Fibroblast of the aortic adventitia (primary cell): ENCODE results near the gene AMIGO3. TPM values are rescaled to one million over a fixed set of nuclear protein-coding genes. Genes with fewer than 3 reads are reported as not detected.
A peak's percentile ranks its signal among the peaks of the same experiment; 100 is the strongest.
"Not testable (repeated sequence)": the region's sequence is repeated elsewhere in the genome, so short reads cannot be mapped to it uniquely, and the experiment has no call there.

Experiments used
- DNase-seq: peaks from one replicate; pipeline ENCODE4 v3.0.0-alpha.2; 2010; ENCODE audit warnings: low read depth
- H3K4me3 ChIP-seq: 2 replicates; pipeline ENCODE4 v1.5.1; 2011; ENCODE audit warnings: low read depth, mild to moderate bottlenecking, control low read depth, low read length, moderate library complexity
- total RNA-seq: library from RNA; depleted of rRNA; stranded (reverse); fragments of >200 nt; gene quantifications from 2 replicates; pipeline ENCODE4 v1.2.3, GENCODE V29; 2012; ENCODE audit warnings: low replicate concordance
- TF ChIP-seq, protein P1 (sequence below): IDR thresholded peaks from 2 replicates; pipeline ENCODE4 v1.5.1; 2011; ENCODE audit warnings: mild to moderate bottlenecking, low read length, control low read depth, inconsistent platforms; ENCODE audit not compliant: insufficient read depth

AMIGO3 gene
- total RNA-seq, 1 donor, result 0.27 TPM

DNA sequence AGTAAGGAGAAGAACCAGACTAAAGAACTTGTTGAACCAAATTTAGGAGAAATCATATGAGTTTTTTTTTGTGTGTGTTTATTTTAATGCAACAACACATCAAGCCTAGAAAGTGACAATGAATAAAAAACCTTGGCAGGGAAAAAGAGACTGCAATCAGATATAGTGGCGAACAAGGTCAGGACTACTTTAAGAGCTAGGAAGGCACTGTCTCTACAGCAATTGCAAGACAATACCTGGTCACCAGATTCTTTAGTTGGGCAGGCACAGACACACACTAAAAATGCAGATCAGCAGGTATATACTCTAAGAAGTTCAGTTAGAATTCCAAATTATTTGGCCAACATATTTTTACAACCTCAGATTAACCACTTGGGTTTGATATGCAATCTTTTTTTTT is 35.1 kb upstream of the AMIGO3 start:
- DNase-seq, result no peak
- TF ChIP-seq, protein P1, sequence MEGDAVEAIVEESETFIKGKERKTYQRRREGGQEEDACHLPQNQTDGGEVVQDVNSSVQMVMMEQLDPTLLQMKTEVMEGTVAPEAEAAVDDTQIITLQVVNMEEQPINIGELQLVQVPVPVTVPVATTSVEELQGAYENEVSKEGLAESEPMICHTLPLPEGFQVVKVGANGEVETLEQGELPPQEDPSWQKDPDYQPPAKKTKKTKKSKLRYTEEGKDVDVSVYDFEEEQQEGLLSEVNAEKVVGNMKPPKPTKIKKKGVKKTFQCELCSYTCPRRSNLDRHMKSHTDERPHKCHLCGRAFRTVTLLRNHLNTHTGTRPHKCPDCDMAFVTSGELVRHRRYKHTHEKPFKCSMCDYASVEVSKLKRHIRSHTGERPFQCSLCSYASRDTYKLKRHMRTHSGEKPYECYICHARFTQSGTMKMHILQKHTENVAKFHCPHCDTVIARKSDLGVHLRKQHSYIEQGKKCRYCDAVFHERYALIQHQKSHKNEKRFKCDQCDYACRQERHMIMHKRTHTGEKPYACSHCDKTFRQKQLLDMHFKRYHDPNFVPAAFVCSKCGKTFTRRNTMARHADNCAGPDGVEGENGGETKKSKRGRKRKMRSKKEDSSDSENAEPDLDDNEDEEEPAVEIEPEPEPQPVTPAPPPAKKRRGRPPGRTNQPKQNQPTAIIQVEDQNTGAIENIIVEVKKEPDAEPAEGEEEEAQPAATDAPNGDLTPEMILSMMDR, result no peak
- no peak overlapping the region for H3K4me3 ChIP-seq

DNA sequence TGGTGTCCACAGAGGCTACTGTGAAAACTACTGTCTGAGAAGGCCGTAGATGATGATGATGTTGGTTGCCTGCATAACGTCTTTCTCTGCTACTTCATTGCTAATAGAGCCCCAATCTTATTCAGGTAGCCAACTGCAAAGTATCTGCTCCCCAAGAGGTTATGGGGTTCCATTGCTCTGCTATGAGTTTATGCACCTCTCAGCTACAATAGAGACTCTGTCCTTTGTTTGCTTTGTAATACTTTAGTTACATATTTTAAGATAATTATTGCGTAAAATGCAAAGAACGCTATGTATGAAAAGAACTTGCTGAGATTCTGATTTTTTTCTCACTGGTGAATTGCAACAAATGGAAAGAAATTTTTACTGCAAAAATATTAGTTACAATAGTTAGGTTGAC is 32.0 kb upstream of the AMIGO3 start:
- no peak for DNase-seq
- no peak overlapping the region for H3K4me3 ChIP-seq

DNA sequence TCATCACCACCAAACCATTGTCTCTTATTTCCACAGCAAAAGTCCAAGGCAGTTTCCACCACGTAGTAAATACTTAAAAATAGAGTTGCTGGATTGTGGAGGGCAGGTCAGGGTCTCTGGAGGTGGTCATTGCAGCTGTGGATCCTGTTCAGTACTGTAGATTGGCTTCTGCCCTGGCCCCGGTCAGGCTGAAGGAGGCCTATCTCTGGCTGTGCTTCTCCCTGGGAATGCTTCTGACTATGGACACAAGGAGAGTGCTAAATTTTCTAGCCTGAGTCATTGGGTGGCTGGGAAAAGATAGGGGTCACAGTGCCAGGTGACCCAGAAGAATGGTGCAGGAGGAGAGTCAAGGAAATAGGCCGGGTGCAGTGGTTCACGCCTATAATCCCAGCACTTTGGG is 30.6 kb upstream of the AMIGO3 start:
- TF ChIP-seq, protein P1, result no peak
- no peak overlapping the region for H3K4me3 ChIP-seq
- DNase-seq, result no peak

More for the DNA sequence above, 32.0 kb upstream of the AMIGO3 start:
- TF ChIP-seq, protein P1, result no peak

DNA sequence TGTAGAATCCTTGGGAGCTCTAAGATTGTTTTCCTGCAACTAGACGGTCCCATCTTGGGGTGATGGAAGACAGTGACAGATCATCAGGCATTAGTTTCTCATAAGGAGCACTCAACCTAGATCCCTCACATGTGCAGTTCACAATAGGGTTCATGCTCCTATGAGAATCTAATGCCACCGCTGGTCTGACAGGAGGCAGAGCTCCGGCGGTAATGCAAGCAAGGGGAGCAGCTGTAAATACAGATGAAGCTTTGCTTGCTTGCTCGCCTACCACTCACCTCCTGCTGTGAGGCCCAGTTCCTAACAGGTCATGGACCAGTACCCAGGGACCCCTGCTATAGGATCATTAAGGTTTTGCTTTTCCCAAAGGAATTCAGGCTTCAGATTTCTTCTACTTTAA is 29.4 kb upstream of the AMIGO3 start:
- not testable (repeated sequence) for H3K4me3 ChIP-seq, DNase-seq

DNA sequence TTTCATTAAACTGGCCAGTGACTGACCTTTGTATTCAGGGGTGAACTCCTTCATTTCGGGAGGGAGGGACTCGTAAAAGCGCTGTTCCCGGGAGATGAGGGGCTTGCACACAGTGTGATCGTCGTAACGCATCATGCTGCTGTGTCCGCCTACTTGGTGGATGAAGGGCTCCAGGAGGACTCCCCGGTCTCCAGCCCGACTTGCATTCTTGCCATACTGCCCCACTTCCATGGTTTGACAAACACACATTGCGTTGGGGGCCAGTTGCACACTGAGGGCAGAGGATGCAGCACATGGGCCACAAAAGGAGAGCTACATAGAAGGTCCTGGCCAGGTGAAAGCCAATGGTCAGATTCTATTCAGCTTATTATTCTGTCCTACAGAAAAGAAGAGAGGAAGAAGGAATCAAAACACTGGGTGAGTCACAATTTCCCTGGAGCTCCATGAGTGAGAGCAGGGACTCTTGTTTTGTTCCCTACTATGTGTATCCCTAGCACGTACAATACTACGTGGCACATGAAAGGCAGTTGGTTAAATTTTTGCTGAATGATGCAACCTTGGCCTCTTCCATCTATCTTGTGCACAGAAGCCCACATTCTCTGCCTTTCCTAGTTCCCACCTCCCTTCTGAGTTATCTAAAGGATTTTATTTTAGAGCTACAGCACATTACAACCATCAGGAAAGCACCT is 28.5 kb upstream of the AMIGO3 start:
- TF ChIP-seq, protein P1, result no peak
- DNase-seq, result peak; percentile 61
- no peak overlapping the region for H3K4me3 ChIP-seq

DNA sequence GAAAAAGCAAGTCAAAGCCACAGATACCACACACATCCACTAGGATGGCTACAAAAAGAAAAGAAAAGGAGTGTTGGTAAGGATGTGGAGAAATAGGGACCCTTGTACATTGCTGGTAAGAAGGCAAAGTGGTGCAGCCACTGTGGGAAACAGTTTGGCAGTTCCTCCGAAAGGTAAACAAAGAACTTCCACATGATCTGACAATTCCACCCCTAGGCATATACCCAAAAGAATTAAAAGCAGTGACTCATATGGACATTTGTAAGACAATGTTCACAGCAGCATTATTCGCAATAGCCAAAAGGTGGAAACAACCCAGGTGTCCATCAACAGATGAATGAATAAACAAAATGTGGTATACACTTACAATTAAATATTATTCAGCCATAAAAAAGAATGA is 26.5 kb upstream of the AMIGO3 start:
- TF ChIP-seq, protein P1, result peak; percentile 17
- peak; percentile 62 for DNase-seq
- no peak overlapping the region for H3K4me3 ChIP-seq

DNA sequence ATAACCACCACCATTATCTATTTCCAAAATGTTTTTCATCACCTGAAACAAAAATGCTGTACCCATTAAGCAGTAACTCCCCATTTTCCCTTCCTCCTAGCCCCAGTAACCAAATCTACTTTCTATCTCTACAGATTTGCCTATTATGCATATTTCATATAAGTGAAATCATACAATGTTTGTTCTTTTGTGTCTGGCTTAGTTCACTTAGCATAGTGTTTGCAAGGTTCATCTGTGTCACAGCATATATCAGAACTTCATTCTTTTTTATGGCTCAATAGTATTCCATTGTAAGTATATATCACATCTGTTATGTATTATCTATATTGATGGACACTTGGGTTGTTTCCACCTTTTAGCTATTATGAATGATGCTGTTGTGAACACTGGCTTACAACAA is 20.9 kb upstream of the AMIGO3 start:
- TF ChIP-seq, protein P1, result no peak
- no peak overlapping the region for H3K4me3 ChIP-seq
- no peak for DNase-seq
